ENCODE measurements around the gene XYLT1.

Gene XYLT1

DNA sequence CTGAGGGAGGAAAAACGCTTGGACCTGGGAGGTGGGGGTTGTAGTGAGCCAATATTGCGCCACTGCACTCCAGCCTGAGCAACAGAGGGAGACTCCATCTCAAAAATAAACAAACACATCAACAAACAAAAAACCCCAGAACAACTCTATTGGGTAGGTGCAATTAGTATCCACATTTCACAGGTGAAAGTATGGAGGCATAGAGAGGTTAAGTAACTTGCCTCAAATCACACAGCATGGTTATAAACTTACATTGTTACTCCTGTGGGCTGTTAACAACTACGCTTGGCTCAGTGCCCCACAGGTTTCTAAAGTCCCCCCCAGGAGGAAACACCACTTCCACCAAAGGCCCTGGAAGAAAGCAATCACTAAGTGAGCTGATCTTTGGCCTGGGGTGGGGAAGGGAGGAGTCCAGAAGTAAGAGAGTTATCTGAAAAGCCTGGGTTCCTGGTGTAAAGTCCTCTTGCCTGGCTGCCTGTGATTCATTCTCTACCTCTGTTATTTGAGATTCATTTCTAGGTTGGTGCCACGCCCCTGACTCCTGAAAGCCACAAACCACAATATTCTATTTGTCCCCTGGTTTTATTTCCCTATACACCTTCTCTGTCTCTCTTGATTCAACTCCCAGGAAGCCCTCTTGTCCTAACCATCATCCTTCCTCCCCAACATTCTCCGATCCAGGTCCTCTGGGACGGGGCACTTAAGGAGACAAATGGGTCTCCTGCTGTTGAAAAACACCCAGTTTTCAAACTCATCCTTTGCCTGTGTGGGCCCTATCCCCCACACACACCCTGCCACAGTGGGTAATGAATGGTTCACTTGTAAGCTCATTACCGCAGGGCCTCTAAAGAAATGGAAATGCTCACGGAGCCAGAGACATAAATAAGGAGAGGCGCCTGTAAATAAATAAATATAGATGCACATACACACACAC lies 195.4 kb downstream of the XYLT1 start:
- DNase-seq, result no peak

DNA sequence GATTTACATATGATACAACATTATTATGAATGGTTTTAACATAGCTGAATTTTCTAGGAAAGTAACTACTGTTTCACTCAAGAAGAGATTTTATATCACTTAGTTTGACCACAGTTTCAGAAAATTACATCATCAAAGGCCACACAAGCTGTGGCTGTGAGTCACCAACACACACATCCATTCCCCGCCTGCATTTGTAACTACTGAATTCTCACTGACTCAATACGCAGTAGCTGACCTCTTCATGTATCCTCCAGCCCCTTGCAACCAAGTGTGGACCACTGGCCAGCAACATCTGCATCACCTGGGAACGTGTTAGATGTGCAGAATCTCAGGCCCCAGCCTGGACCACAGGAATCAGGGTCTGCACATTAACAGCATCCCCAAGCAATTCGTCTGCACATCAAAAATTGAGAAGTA lies 197.6 kb downstream of the XYLT1 start:
- no peak for DNase-seq

DNA sequence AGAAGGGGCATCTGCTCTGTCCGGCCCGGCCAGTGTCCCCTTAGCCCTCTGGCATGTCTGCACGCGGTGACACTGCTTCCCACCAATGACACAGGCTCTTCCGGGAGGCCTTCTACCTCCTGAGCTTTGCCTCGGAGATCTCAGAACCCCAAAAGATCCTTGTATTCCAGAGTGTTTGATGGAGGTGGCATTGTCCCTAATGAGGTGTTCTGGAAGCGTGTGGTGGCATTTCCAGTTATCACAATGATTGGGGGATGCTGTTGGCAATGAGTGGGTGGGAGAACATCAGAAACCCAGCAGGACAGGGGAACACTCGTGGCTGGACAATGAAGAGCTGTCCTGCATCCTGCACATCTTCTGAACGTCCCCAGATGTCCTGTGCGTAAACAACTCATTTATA lies 198.0 kb downstream of the XYLT1 start:
- DNase-seq, result no peak

DNA sequence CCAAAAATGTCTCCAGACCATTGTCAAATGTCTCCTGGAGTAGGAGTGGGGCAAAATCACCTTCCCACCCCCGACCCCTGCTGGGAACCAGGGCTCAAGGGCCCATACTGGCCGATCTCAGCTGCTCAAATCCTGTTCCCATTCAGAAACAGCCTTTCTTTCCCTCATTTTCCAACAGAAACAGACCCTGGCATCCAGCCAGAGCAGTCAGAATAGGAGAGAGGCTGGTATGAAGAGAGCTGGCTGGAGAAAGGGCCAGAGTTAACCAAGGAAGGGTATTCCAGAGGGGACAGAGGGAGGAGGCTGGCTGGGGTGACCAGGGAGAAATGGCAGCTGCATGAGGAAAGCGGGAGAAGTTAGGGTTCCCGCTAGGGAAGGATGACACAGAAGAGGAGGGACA lies 199.1 kb downstream of the XYLT1 start:
- DNase-seq, result no peak

DNA sequence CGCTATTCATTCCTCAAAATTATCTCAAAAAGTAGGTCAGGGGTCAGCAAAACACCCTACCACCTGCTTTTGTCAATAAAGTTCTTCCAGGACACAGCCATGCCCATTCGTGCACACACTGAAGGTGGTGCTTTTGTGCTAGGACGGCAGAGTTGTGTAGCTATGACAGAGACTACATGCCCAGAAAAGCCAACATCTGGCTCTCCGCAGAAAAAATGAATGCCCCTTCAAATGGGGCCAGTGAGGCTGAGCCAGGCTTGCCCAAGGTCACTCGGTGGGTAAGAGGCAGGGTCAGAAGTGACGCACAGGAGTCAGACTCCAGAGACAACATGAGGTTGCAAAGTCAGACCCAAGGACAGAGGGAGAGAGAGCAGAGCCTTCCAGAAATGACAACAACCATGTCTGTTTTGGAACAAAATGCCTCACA lies 200.1 kb downstream of the XYLT1 start:
- no peak for DNase-seq

DNA sequence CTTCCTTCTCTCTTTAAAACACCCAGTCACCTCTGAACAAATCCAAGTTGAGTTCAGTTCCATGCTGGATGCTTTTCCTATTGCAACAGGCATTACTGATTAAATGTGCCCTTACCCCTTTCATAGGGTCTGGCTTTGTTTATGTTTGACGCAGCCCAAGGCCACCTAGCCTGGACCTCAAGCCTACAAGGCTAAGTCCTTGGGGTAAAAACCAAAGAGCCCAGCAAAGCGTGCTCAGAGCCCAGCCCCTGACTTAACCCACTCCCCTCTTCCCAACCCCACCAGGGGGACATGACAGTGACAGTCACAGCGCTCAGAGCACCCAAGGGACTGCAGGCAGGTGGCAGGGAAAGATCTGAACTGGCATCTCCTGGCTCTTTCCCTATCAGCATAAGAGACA lies 200.6 kb downstream of the XYLT1 start:
- DNase-seq, result no peak

DNA sequence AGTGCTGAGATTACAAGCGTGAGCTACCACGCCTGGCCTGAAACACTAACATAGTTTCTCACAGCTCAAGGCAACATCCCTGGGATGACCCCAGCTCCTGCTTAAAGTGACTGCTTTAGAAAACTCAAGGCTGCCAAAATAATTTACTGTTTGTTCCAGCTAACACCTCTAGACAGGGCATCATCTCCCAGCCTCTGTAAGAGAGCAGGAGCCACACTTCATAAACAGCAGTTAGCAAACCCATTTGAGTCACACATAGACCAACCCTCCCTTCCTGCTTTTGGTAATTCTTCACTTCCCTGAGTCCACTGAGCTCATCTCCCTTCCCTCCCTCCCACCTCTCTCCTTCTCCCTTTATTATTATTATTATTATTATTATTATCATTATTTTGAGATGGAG lies 201.3 kb downstream of the XYLT1 start:
- no peak for DNase-seq

DNA sequence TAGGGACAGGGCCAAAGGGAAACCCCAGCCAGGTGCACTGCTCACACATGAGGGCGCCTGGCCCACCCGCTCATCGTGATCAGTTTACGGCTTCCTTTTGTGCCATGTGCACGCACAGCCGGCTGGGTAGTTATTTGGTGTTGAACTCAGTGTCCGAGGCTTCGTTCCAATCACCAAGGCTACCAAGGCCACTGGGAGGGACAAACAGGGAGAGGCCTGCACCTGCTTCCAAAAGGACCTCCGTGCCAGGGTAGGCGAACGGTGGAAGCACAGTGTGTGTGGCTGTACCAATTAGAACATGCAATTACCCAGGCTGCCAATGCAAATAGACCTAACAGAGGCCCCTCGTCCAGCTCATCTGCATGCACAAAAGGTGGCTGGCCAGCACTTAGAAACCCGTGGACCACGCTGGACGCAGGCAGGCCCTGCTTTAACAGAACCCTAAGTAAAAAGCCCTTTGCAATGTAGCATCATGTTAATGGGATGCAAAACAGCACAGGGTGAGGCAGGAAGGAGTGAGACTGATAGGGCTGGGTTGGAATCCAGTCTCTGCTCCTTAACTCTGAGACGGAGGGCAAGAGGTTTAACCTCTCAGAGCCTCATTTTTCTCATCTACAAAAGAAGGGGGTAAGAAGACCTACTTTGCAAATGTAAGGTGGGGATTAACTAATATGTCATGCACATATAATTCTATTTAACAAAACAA lies 204.0 kb downstream of the XYLT1 start:
- DNase-seq, result peak; percentile 12

DNA sequence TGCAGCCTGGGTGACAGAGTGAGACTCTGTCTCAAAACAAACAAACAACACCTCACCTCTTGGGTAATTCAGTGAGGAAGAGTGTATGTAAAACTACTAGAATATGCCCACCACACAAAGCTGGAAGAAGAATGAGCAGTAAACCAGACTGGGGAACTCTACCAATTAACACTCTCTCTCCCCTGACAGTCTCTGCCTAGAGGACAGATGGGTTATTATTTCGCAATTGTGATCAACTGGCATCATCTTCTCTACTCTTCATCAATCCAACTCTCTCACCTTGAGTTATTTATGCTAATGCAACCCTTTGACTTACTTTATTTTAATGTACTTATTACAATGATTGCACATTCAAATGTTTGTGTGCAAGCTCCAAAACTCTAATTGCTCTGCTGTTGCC lies 205.6 kb downstream of the XYLT1 start:
- DNase-seq, result no peak

DNA sequence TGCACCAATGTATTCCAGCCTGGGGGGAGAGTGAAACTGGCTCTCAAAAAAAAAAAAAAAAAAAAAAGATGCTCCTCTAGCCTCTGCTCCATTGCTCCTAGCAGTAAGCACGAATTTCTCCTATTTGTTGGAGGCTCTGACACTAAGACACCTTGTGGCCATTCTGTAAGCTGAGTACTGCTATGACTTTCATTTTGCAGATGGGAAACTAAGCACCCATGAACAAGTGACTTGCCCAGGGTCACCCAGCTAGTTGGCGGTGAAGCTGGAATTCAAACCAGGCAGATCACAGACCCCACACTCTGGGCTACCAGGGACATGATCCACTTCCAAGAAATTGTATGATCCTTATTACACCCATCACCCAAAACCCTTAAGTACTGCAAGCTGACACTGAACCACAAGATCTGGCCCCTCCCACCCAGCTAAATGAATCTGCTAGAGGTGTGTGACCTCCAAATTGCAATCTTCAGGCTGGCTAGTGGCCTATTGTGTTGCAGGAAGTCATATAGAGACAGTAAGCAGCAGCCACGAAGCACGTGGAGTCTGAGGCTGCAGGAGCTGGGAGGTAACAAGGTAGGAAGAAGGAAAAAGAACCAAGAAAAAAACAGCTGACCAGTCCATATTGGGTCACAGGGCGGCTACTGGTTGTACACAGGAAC lies 209.4 kb downstream of the XYLT1 start:
- DNase-seq, result no peak

DNA sequence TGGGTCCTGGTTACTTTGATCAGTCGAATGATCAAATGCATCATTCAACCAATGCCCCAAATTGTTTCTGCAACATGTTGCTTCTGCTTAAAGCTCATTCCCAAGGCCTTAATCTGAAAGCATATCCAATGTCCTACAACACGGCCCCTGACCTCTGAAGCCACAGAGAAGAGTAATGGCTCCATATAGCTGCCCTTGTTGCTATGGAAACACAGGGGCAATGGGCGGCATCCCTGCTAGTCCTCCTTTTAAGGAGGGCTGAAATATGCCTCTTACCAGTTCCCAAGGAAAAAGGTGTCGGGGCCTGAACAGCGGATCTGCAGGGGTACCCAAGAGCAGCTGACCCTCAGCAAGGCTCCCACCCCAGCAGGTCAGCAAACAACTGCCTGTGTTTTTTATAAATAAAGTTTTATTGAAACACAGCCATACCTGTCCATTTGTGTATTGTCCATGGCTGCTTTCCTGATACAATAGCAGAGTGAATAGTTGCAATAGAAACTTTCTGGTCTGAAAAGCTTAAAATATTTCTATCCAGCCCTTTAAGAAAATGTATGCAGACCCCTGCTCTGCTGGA lies 210.4 kb downstream of the XYLT1 start:
- no peak for DNase-seq

DNA sequence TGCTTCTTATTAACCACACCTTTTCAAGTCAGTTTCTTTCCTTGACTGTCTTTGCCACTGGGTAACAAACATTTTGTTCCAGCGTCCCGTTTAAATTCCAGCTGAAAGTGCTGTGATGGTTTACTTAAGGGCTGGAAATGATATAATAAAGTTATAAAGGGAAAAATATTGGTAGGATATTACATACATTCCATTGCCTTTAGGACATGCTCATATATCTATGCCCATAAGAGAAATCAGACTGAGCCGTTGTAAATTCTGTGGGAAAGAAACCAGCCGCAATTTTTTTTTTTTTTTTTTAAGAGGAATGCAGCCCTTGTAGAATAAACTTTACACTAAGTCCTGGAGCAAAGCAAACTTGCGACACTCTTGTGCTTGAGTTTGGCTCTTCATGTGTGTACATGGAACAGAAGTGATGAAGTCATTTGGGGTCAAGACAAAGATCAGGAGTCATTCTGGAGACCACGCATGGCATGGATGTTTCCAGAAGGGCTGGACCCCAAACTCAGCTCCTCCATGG lies 210.9 kb downstream of the XYLT1 start:
- DNase-seq, result no peak

DNA sequence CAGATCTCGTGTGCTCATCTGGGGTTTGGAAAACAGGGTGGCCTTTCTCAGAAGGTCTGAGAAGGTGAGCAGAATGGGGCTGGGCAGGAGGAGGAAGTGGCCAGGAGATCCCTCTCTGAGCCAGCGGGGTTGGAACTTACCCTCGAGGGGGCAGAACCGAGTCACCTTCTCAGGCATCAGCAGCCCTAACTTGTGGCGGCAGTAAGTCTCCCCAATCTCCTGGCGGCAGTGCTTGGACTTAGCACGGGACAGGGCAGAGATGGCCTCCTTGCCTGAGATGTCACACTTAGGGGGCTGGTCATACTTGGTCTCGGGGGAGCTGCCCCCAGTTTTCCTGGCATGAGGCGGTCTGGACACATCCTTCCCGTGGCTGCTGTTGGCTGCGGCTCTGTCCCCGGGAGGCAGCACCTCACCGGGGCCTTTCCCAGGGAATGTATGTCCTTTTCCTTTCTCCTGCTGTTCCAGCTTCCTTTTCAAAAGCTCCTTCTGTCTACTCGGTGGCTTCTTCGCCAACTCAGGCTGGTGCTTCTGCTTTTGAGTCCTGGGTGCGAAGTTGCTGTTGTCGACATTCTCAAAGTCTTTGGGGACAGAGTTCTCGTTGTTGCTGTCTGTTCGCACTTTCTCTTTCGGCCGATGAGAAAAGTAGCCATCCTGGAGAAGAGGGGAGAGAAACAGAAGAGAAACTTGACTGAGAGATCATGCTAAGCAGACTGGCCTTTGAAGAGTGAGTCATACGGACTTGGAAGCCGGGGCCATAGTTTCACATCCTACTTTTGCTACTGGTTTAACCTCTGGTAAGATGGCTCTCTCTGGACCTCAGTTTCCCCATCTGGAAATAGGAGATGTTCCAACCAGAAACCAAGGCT lies 211.7 kb downstream of the XYLT1 start:
- no peak for DNase-seq

DNA sequence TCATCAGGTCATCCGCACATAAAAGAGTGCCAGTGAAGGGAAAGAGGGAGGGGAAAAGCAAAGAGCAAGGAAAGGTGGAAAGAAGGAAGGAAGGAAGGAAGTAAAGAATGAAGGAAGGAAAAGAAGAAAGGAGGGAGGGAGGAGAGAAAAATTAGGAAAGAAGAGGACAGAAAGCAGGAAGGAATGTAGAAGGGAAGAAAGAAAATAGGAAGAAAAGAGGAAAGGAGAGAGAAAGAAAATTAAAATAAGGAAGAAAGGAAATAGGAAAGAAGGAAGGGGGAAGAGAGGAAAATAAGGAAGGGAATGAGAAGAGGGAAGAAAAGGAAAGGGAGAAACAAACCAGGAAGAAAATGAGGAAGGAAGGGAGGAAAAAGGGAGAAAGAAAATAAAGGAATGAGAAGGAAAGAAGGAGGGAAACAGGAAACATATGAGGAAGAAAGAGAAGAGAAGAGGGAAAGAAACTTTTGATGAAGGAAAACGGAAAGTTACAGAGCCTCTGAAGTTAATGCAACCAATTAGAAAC lies 212.6 kb downstream of the XYLT1 start:
- DNase-seq, result no peak

DNA sequence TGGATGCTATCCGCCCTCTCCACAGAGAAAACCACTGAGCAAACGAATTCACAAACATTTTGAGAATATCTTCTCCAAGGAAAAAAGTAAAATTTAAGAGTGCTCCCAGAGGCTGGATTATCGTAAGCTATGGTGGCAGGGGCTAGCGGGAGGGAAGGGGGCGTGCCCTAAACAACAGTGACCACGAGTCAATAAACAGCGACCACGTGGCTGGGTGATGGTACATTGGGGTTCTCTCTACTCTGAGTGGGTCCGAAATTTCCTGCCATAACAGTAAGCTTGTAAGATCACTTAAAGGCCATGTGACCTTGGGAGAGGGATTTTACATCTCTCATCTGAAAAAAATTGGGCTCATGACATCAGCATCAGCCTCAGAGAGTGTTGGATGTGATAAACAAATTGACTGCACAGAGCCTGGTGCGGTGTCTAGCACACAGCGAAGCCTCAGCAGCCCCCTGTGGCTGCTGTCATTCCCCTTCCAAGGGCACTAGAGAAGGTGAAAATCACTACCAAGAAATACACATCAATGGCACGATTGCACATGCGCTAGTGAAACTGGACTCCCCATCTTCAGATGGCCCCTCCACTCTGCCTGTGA lies 213.2 kb downstream of the XYLT1 start:
- no peak for DNase-seq

DNA sequence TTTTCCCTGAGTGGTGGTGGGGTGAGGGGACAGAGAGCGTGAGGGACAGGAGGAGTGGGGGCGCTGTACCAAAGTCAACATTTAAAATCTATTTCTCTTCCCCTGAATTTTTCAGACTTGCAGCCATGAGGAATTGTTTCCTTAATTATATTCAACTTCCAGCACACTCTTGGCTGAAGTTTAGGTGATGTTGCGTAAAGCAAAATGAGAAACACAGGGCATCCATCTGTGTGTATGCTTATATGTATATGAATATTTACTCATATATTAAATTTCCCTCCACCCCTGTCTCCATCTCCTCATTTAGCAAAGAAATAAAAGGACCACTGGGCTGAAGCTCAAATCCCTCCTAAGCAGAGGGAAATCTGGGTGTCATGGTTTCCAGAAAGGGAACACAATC lies 218.1 kb downstream of the XYLT1 start:
- DNase-seq, result no peak

DNA sequence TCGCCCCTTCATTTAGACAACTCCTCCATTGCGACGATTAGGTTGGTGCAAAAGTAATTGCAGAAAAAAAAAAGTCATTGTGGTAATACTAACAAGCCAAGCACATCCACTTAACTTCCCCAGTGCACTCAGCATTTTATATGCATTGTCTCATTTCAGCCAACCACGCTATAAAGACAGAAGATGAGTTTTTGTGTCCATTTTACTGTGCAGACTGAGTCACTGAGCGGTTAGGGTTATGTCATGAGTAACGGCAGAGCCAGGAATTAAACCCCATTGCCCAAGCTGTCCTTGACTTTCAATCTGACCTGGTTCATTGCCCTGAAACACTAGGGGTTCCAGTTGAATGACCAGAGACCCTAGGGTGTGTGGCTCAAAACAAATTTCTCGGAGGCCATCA lies 218.7 kb downstream of the XYLT1 start:
- no peak for DNase-seq

DNA sequence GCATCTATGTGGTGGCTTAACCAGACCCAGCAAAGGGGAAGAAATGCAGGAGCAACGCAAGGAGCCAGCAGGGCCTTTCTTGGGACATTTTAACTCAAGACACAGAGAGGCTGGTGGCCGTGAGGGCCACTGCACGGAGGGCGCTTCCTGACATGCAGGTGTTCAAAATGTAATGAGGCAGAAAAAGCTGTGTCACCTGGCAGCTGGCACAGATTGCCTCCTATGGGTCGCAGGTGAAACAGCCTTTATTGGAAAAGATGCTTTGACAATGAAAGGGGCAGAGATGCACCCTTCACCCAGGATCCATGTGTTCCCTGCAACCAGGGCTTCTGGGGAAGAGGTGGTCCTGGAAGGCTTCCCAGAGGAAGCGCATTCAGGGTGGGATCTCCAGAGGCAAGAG lies 219.3 kb downstream of the XYLT1 start:
- DNase-seq, result no peak

DNA sequence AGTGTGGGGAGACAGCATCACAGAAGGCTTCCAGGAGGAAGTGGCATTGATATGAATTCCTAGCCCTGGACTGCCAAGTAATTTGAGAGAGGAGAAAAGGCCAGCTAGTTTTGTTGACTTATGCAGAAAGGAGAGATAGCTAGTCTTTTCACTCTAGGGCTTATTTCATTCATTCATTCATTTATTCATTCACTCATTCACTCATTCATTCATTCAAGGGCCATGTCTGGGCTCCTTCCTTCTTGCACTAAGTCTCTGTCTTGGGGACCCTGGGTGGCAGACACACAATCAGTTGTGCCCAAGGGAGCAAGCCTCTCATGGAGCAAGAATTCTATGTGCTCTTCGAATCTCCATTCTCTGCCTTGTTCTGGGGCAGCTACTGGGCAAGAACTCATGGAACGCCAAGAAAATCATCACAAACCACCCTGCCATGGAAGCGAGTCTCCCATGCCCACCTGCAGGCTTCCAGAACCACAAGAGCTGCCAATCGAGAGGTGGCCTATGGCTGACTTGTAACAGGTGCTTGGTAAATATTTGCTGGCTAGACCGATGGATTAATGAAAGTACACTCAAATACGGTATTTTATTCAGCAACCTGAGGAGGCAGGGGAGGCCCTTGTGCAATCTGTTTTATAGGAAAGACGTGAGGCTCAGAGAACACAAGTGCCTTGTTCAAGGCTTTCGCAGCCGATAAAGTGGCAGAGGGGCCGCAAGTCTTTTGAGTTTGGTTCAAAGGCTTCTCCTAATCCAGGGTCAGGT lies 223.6 kb downstream of the XYLT1 start:
- DNase-seq, result no peak

DNA sequence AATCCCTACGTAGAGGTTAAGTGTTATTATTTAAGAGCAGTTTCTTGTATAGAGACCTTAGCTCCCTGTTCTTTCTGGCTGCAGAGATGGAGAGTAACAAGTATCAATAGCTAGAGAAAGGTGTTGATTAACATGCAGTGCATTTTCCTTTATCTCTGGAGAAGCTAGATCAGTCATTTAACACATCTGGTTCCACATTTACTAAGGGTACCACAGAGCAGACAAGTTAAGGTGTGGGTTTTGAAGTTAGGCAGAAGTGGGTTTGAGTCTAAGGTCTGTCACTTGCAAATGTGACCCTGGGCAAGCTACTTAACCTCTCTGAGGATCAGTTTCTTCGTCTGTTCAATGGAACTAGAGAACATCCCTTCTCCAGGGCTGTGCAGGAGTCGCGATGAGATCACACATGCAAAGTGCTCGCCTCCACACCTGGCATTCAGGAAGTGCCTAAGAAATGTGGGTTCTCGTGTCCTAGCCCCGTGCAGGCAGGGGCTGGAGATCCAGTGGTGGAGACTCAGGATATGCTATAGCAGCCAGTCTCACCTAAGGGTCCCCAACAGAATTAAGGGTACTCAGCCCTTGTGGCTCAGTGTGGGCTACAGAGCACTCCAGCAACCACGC lies 224.4 kb downstream of the XYLT1 start:
- DNase-seq, result no peak
